ENCODE data around the gene SMPD3. TPM values are rescaled to one million over a fixed set of nuclear protein-coding genes. Genes with fewer than 3 reads are reported as not detected.

The SMPD3 gene
- total and polyA plus RNA-seq, 4 donors = 1.7 to 13.9 (median 5.0) TPM

- peaks cover 0 to 17% (median 8%) of the 10 kb centered on the region in 5 donors for H3K4me1 ChIP-seq (ENCODE audit: control insufficient read depth in 5 of 5, insufficient read depth in 5 of 5, low read length in 5 of 5)
- peaks cover 0 to 13% (median 9%) of the 10 kb centered on the region in 3 donors for H3K27me3 ChIP-seq (ENCODE audit: control insufficient read depth in 3 of 3, insufficient read depth in 3 of 3, low read length in 2 of 3)
- H3K9ac ChIP-seq (ENCODE audit: insufficient read depth in 1 of 2, low read length in 2 of 2) = no peak overlapping the region
- no peak for TF ChIP-seq CTCF (IDR thresholded peaks at IDR 0.05; ENCODE audit: control extremely low read depth, extremely low read depth)
- ATAC-seq (ENCODE audit: insufficient read depth, low FRiP score) (no peak), DNase-seq (no peak)
- WGBS, 2 donors = 74 to 94% methylated on average over 3 of the region's 3 CpGs
- no peaks in the 10 kb centered on the region for H3K9me3 ChIP-seq (ENCODE audit: control insufficient read depth in 4 of 4, insufficient read depth in 3 of 4, low read length in 3 of 4)
- no peaks in the 10 kb centered on the region for H3K36me3 ChIP-seq (ENCODE audit: control insufficient read depth in 4 of 4, insufficient read depth in 4 of 4, low read length in 4 of 4)
- no peak overlapping the region for H3K27ac ChIP-seq (ENCODE audit: low read depth in 1 of 2, low read length in 1 of 2)
- no peak overlapping the region for H3K4me3 ChIP-seq
These were observed 2.5 kb upstream of the SMPD3 start for GRCh38 chr16:68450741-68451255.

- WGBS, 2 donors = 2 to 5% methylated on average over 36 of the region's 36 CpGs
- Histone ChIP-seq H3K9ac (ENCODE audit: insufficient read depth in 1 of 2, low read length in 2 of 2) (no peak overlapping the region), H3K36me3 (ENCODE audit: control insufficient read depth in 4 of 4, insufficient read depth in 4 of 4, low read length in 4 of 4) (no peaks in the 10 kb centered on the region), H3K4me1 (ENCODE audit: control insufficient read depth in 5 of 5, insufficient read depth in 5 of 5, low read length in 5 of 5) (peaks cover 0 to 17% (median 8%) of the 10 kb centered on the region in 5 donors), H3K27ac (ENCODE audit: low read depth in 1 of 2, low read length in 1 of 2) (no peak overlapping the region), H3K9me3 (ENCODE audit: control insufficient read depth in 4 of 4, insufficient read depth in 3 of 4, low read length in 3 of 4) (no peaks in the 10 kb centered on the region), H3K27me3 (ENCODE audit: control insufficient read depth in 3 of 3, insufficient read depth in 3 of 3, low read length in 2 of 3) (peaks cover 0 to 18% (median 13%) of the 10 kb centered on the region in 3 donors), H3K4me3 (peak overlapping the region; percentile 0)
- no peak for TF ChIP-seq CTCF (IDR thresholded peaks at IDR 0.05; ENCODE audit: control extremely low read depth, extremely low read depth)
- ATAC-seq (ENCODE audit: insufficient read depth, low FRiP score) (no peak), DNase-seq (no peak)
These were observed 502 bp downstream of the SMPD3 start for GRCh38 chr16:68447653-68448359.

- Histone ChIP-seq H3K4me1 (ENCODE audit: control insufficient read depth in 5 of 5, insufficient read depth in 5 of 5, low read length in 5 of 5) (peaks cover 0 to 17% (median 8%) of the 10 kb centered on the region in 5 donors), H3K27ac (ENCODE audit: low read depth in 1 of 2, low read length in 1 of 2) (no peak overlapping the region), H3K27me3 (ENCODE audit: control insufficient read depth in 3 of 3, insufficient read depth in 3 of 3, low read length in 2 of 3) (peaks cover 0 to 18% (median 13%) of the 10 kb centered on the region in 3 donors), H3K9ac (ENCODE audit: insufficient read depth in 1 of 2, low read length in 2 of 2) (no peak overlapping the region), H3K9me3 (ENCODE audit: control insufficient read depth in 4 of 4, insufficient read depth in 3 of 4, low read length in 3 of 4) (no peaks in the 10 kb centered on the region), H3K4me3 (peak overlapping the region; percentile 35), H3K36me3 (ENCODE audit: control insufficient read depth in 4 of 4, insufficient read depth in 4 of 4, low read length in 4 of 4) (no peaks in the 10 kb centered on the region)
- no peak for ATAC-seq (ENCODE audit: insufficient read depth, low FRiP score)
- no peak for TF ChIP-seq CTCF (IDR thresholded peaks at IDR 0.05; ENCODE audit: control extremely low read depth, extremely low read depth)
- WGBS, 2 donors = 15 to 22% methylated on average over 67 to 73 of the region's 73 CpGs
- no peak for DNase-seq
These were observed 1.3 kb downstream of the SMPD3 start for GRCh38 chr16:68446681-68447652.

Measured in lung (tissue), 12 donors.